Right lobe of liver (tissue), 4 donors: ENCODE data around the gene RABGAP1.

Experiments used
- CTCF ChIP-seq, 4 donors: fragments of 200-600 bp in 3 of 4; fragments of 450-650 bp in 1 of 4; IDR thresholded peaks; one replicate each; pipeline versions ENCODE4 v1.5.1 to v1.8.0; 2016 to 2022; ENCODE audit warnings: antibody characterized with exemption in 4 of 4, mild to moderate bottlenecking in 2 of 4
- POLR2A ChIP-seq: fragments of 450-650 bp; IDR thresholded peaks from one replicate; pipeline ENCODE4 v1.6.1; 2017; ENCODE audit warnings: antibody characterized with exemption, mild to moderate bottlenecking
- donor health status: DM: no; HTN: no; CAD: no.
- donor health status: DM: no; HTN: no; CAD: no.
- donor health status: DM: no; HTN: yes; CAD: no.

GRCh38 chr9:122996586-122996985 lies 55.8 kb downstream of the RABGAP1 start:
- TF ChIP-seq CTCF (IDR thresholded peaks at IDR 0.05) (no peak), POLR2A (no peak)
